Measurements from ENCODE around the gene POLG2. TPM values are rescaled to one million over a fixed set of nuclear protein-coding genes. Genes with fewer than 3 reads are reported as not detected.
A peak's percentile ranks its signal among the peaks of the same experiment; 100 is the strongest.

The POLG2 gene
- total RNA-seq, 1 experiment from 2014 or later, result 51.5 TPM

- TF ChIP-seq ZBTB33 (IDR thresholded peaks at IDR 0.05; ENCODE audit: extremely low read depth, insufficient replicate concordance, low read length) (no peak), CEBPB (IDR thresholded peaks at IDR 0.05; ENCODE audit: low read depth) (no peak), YY1 (IDR thresholded peaks at IDR 0.05; ENCODE audit: extremely low read depth, insufficient replicate concordance, low read depth, low read length) (peak; percentile 91), POLR2A (IDR thresholded peaks at IDR 0.05; ENCODE audit: borderline replicate concordance, extremely low read depth, insufficient read depth, insufficient read length) (peak; percentile 96)
Observed at GRCh38 chr17:64496786-64497564, at the start of gene POLG2 (continued).

GRCh38 chr17:64544742-64545141 lies 47.9 kb upstream of the POLG2 start:
- RAD21 ChIA-PET (ENCODE audit: low non-redundant PET in 1 of 2, low total read pairs in 2 of 2, uncharacterized antibody in 2 of 2, unreplicated experiment in 2 of 2), result no interaction called here
- Histone ChIP-seq H3K79me2 (ENCODE audit: insufficient read depth, low read length) (peaks cover 37% of the 10 kb centered on the region), H2AFZ (ENCODE audit: low read depth, low read length, poor library complexity, severe bottlenecking) (no peak overlapping the region), H3K36me3 (ENCODE audit: control insufficient read depth in 1 of 2, insufficient read depth in 2 of 2, low read length in 2 of 2) (peaks cover 68 to 77% of the 10 kb centered on the region in 2 experiments), H3K27me3 (ENCODE audit: insufficient read depth, low read length) (no peaks in the 10 kb centered on the region), H3K9ac (ENCODE audit: low read length) (no peak overlapping the region), H3K9me2 (ENCODE audit: insufficient read depth) (no peaks in the 10 kb centered on the region), H3K9me3 (ENCODE audit: control insufficient read depth in 1 of 2, insufficient read depth in 1 of 2, low read depth in 1 of 2, low read length in 2 of 2) (no peaks in the 10 kb centered on the region), H3K4me3 (replicated peaks in 1 of 2; ENCODE audit: low read depth in 1 of 2, low read length in 2 of 2) (no peak overlapping the region), H3K4me2 (ENCODE audit: low read length) (no peak overlapping the region), H3K4me1 (ENCODE audit: control insufficient read depth in 1 of 2, insufficient read depth in 2 of 2, low read length in 2 of 2) (no peaks in the 10 kb centered on the region), H3K27ac (ENCODE audit: low read depth, low read length) (no peak overlapping the region), H4K20me1 (ENCODE audit: insufficient read depth) (peaks cover 14% of the 10 kb centered on the region; the same call in 1 of the 2 replicates)
- intact Hi-C loops (cut with micrococcal nuclease), result loop anchor here (2.0 kb wide), 1 partner anchor 16 kb away; no protein-coding TSS in a partner anchor
- no TSS peak for BruUV-seq (replicated peaks)
- no peak for ATAC-seq
- TF ChIP-seq POLR2AphosphoS5 (IDR thresholded peaks at IDR 0.05; ENCODE audit: low read depth, low read length), result no peak
- no peak for TF ChIP-seq EZH2 (IDR thresholded peaks at IDR 0.05)
- no peak for TF ChIP-seq ATF3 (IDR thresholded peaks at IDR 0.05)
- no peak for TF ChIP-seq REST (IDR thresholded peaks at IDR 0.05; ENCODE audit: low read depth)
- TF ChIP-seq EZH2phosphoT487 (IDR thresholded peaks at IDR 0.05; ENCODE audit: borderline replicate concordance), result no peak
- no peak for TF ChIP-seq YY1 (IDR thresholded peaks at IDR 0.05; ENCODE audit: extremely low read depth, insufficient replicate concordance, low read depth, low read length)
- TF ChIP-seq RAD21 (IDR thresholded peaks at IDR 0.05; ENCODE audit: low read depth), result no peak
- no peak for TF ChIP-seq POLR2A (IDR thresholded peaks at IDR 0.05; ENCODE audit: borderline replicate concordance, extremely low read depth, insufficient read depth, insufficient read length)
- TF ChIP-seq ZFX (IDR thresholded peaks at IDR 0.05), result no peak
- TF ChIP-seq CBX3 (IDR thresholded peaks at IDR 0.05; ENCODE audit: low read depth), result no peak
- no peak for TF ChIP-seq ELF1 (IDR thresholded peaks at IDR 0.05; ENCODE audit: borderline replicate concordance, low read depth)
- DNase-seq (ENCODE audit: low read depth, low spot score), result no peak
- POLR2A ChIA-PET, result interaction anchor here (1.0 kb wide), 2 partner anchors 10 to 38 kb away, joined by 3 to 9 read pairs; partner anchors contain the start of gene CEP95
- CTCF ChIA-PET, result interaction anchor here (1.4 kb wide), 1 partner anchor 10 kb away, joined by 5 read pairs; no protein-coding TSS in a partner anchor
